ENCODE results near the gene ADORA2A.

Gene ADORA2A

DNA sequence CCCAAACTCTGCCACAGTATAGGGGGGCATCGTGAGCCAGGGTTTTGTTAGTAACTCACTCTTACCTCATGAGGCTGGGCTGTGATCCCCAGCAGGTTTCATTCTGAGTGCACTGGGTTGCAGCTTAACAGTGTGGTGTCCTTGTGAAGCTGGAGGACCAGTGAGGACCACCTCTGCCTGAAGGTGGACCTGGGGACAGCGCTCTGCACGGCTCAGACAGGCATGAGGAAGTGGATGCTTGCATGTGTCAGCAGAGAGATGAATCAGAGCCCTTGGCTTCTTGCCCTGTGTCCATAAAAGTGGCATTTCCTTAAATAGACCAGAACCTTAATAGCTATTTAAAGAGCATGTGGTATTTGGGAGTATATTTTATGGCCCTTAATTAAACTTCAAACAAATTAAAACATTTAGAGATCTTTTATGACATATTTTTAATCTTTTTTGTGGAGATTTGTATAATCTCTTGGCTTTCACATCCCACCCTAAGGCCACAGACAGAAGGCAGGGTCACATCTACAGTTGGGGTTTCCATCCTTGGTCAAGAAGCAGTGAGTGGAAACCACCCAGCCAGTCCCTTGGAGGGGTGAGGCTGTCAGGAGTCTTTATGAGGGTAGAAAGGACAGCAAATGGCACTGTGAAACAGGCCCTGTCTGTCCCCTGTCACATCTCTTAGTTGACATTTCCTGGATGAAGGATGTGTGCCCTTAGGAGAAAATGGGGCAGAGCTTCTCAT is 24.8 kb upstream of the ADORA2A start:
- H3K4me1 ChIP-seq (ENCODE audit: control insufficient read depth, insufficient read depth, low read length), result no peaks in the 10 kb centered on the region
- no peaks in the 10 kb centered on the region for H3K36me3 ChIP-seq (ENCODE audit: control insufficient read depth, insufficient read depth, low read length)
- no peaks in the 10 kb centered on the region for H3K27me3 ChIP-seq (ENCODE audit: control insufficient read depth, insufficient read depth, low read length, poor library complexity, severe bottlenecking)
- 94 to 96% methylated on average over 3 of the region's 3 CpGs for WGBS, 2 experiments
- no peak overlapping the region for H3K4me3 ChIP-seq (ENCODE audit: insufficient read depth, low read depth, low read length)
- H3K9me3 ChIP-seq (ENCODE audit: control insufficient read depth, low read length), result no peaks in the 10 kb centered on the region
- no peak overlapping the region for H3K27ac ChIP-seq (ENCODE audit: insufficient read depth, low read depth, low read length, poor library complexity, severe bottlenecking)

DNA sequence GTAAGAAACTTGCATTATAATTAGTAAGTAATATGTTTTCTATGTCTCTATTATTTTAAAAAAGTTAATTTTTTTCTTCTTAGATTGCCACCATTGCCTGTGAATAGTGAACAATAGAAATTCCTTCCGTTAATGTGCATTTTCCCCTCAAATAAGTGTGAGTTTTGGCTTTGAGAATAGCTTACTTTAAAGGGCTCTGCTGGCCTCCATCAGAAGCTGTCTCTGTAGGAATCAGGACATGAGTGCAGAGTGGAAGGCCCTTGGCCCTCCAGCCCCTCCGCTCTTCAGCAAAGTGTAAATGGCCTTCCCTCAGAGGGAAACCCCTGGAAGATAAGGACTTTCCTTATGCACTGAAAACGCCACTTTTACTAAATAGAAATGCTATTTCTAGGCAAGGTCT is 24.1 kb upstream of the ADORA2A start:
- H3K27ac ChIP-seq (ENCODE audit: insufficient read depth, low read depth, low read length, poor library complexity, severe bottlenecking), result no peak overlapping the region
- WGBS, 2 experiments, result 91 to 93% methylated on average over 3 of the region's 3 CpGs
- H3K4me1 ChIP-seq (ENCODE audit: control insufficient read depth, insufficient read depth, low read length), result no peaks in the 10 kb centered on the region
- H3K4me3 ChIP-seq (ENCODE audit: insufficient read depth, low read depth, low read length), result no peak overlapping the region
- no peaks in the 10 kb centered on the region for H3K9me3 ChIP-seq (ENCODE audit: control insufficient read depth, low read length)
- no peaks in the 10 kb centered on the region for H3K27me3 ChIP-seq (ENCODE audit: control insufficient read depth, insufficient read depth, low read length, poor library complexity, severe bottlenecking)
- H3K36me3 ChIP-seq (ENCODE audit: control insufficient read depth, insufficient read depth, low read length), result no peaks in the 10 kb centered on the region

DNA sequence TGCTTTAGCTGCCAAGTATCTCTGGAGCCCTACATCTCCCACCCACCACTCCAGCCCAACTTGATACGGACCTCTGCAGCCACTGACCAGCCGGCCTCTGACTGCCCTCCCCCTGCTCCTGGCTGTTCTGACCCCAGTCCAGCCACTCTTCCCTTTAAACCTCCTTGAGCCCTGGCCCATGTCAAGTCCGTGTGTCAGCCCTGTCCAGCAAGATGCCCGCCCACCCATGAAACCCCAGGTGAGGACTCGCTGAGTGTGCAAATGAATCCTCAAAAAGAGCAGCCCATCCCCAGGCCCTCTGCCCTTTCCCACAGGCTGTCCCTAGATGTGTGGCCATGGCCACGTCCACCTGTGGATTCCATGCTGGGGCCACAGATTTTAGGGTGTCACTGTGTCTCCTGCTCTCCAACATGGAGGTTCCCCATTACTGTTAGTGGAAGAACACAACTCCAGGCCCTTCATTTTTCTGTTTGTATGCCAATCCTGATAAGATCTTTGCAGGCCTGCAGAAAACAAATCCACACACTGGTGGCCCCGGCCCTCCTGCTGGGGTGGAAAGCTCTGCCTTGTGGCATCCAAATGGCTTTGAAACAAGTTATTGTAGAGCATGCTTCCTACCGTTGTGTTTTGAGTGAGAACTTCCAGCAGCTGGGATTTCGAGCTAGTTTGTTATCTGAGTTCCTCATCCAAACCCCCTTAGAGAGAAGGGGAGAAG is 22.7 kb upstream of the ADORA2A start:
- no peaks in the 10 kb centered on the region for H3K4me1 ChIP-seq (ENCODE audit: control insufficient read depth, insufficient read depth, low read length)
- no peak overlapping the region for H3K27ac ChIP-seq (ENCODE audit: insufficient read depth, low read depth, low read length, poor library complexity, severe bottlenecking)
- no peaks in the 10 kb centered on the region for H3K27me3 ChIP-seq (ENCODE audit: control insufficient read depth, insufficient read depth, low read length, poor library complexity, severe bottlenecking)
- 94% methylated on average over 9 of the region's 9 CpGs for WGBS, 2 experiments
- no peak overlapping the region for H3K4me3 ChIP-seq (ENCODE audit: insufficient read depth, low read depth, low read length)
- no peaks in the 10 kb centered on the region for H3K36me3 ChIP-seq (ENCODE audit: control insufficient read depth, insufficient read depth, low read length)
- no peaks in the 10 kb centered on the region for H3K9me3 ChIP-seq (ENCODE audit: control insufficient read depth, low read length)

DNA sequence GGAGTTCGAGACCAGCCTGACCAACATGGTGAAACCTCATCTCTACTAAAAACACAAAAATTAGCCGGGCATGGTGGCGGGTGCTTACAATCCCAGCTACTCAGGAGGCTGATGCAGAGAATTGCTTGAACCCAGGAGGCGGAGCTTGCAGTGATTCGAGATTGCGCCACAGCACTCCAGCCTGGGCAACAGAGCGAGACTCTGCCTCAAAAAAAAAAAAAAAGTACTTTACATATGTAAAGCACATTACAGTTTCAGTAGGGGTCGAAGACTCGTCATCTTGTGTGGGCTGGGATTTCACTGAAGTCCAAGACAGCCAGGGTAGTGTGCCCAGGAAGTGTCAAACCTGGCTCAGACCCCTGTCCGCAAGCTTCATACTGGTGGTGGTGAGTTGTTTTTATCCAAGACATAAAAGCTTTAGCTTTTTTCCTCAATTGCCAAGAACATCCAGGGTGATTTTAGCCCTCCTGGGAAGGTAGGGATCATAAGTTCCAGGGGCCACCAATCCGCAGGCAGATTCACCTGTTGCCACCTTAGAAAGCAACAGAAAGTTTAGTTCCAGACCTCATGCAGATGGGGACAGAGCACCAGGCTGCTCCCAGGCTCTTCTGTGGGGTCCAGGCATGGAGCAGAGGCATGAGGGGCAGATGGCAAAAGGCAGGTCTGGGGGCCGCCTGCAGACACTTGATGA is 21.6 kb upstream of the ADORA2A start:
- 91 to 97% methylated on average over 12 of the region's 12 CpGs for WGBS, 2 experiments

DNA sequence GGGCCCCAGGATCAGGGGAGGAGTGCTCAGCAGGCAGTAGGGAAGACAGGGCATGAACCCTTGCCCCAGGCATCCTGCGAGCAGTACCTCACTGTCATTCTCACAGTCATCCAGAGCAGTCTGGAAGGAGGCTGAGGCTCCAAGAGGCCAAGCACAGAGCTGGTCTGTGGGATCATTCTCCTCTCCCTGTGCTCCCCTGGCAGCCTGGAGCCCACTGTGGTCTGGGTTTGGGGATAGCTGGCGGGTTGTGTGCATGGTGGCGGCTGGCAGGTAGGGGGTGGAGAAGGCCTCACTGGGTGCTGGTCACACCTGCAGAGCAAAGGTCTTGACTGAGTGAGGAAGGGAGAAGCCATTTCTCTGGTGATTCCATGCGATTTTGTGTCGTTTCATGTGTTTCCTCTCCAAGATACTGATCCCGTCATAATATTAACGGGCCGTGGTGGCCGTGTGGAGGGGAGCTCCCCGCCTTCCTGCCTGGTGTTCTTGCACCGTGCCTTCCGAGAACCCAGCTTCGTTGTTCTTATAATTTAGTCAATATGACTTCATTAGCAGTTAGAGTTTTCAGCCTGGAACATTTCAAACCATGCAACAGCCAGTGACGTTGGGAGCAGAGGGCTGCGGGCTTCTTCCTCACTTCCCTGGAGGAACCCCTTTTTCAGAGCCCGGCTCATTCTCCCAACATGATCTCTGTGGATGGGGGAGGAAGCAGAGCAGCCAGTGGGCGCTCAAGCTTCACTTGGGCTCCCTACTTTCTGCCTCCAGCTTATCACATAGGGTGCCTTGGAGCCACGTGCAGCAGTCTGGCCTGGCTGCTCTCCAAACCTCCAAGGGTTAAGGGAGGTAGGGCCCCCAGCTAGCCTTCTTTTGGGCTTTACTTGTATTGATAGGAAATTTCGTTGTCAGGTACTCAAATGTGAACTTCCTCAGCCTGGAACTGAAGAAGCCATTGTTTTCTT is 20.8 kb upstream of the ADORA2A start:
- Histone ChIP-seq H3K27ac (ENCODE audit: insufficient read depth, low read depth, low read length, poor library complexity, severe bottlenecking) (no peak overlapping the region), H3K9me3 (ENCODE audit: control insufficient read depth, low read length) (no peaks in the 10 kb centered on the region), H3K4me3 (ENCODE audit: insufficient read depth, low read depth, low read length) (no peak overlapping the region), H3K36me3 (ENCODE audit: control insufficient read depth, insufficient read depth, low read length) (no peaks in the 10 kb centered on the region), H3K4me1 (ENCODE audit: control insufficient read depth, insufficient read depth, low read length) (no peaks in the 10 kb centered on the region), H3K27me3 (ENCODE audit: control insufficient read depth, insufficient read depth, low read length, poor library complexity, severe bottlenecking) (no peaks in the 10 kb centered on the region)
- 91 to 92% methylated on average over 19 of the region's 19 CpGs for WGBS, 2 experiments

More for the DNA sequence above, 21.6 kb upstream of the ADORA2A start:
- Histone ChIP-seq H3K27me3 (ENCODE audit: control insufficient read depth, insufficient read depth, low read length, poor library complexity, severe bottlenecking) (no peaks in the 10 kb centered on the region), H3K27ac (ENCODE audit: insufficient read depth, low read depth, low read length, poor library complexity, severe bottlenecking) (no peak overlapping the region), H3K4me3 (ENCODE audit: insufficient read depth, low read depth, low read length) (no peak overlapping the region), H3K36me3 (ENCODE audit: control insufficient read depth, insufficient read depth, low read length) (no peaks in the 10 kb centered on the region), H3K9me3 (ENCODE audit: control insufficient read depth, low read length) (no peaks in the 10 kb centered on the region), H3K4me1 (ENCODE audit: control insufficient read depth, insufficient read depth, low read length) (no peaks in the 10 kb centered on the region)

DNA sequence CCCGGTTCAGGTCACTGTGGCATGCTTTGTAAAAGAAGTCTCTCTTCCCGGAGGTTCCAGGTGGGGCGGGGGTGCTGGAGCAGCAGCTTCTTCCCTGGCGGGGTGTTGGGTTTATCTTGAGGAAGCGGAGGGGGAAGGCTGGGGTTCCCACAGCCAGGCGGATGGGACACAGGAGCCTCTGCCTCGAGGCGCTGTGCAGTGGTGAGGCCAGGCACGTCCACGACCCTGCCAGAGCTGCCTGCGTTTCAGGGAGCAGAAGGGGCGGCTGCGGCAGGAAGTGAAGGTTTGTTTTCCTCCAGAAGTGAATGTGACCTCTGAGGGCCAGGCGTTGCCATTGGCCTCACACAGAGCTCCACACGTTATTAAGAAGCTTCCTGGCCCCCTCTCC is 20.1 kb upstream of the ADORA2A start:
- H3K27ac ChIP-seq (ENCODE audit: insufficient read depth, low read depth, low read length, poor library complexity, severe bottlenecking), result no peak overlapping the region
- H3K36me3 ChIP-seq (ENCODE audit: control insufficient read depth, insufficient read depth, low read length), result no peaks in the 10 kb centered on the region
- no peak overlapping the region for H3K4me3 ChIP-seq (ENCODE audit: insufficient read depth, low read depth, low read length)
- no peaks in the 10 kb centered on the region for H3K9me3 ChIP-seq (ENCODE audit: control insufficient read depth, low read length)
- no peaks in the 10 kb centered on the region for H3K27me3 ChIP-seq (ENCODE audit: control insufficient read depth, insufficient read depth, low read length, poor library complexity, severe bottlenecking)
- no peaks in the 10 kb centered on the region for H3K4me1 ChIP-seq (ENCODE audit: control insufficient read depth, insufficient read depth, low read length)
- WGBS, 2 experiments, result 84 to 86% methylated on average over 15 of the region's 15 CpGs

DNA sequence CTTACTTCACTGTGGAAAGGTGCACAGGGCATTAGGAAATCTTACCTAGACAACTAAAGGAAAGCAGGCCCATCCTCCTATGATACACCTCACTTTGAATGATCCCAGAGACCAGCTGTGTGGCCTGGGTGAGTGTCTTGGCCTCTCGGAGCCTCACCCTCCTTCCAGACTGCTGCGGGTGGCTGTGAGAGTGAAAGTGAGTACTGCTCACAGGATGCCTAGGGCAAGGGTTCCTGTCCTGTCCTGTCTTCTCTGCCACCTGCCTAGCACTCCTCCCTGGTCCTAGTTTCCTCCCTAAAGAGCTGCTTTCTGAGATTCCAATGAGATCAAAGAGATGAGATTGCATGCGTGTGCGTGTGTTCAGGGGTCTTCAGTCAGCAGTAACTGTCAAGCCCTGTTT is 19.5 kb upstream of the ADORA2A start:
- Histone ChIP-seq H3K27ac (ENCODE audit: insufficient read depth, low read depth, low read length, poor library complexity, severe bottlenecking) (no peak overlapping the region), H3K36me3 (ENCODE audit: control insufficient read depth, insufficient read depth, low read length) (no peaks in the 10 kb centered on the region)
- 94 to 97% methylated on average over 4 of the region's 4 CpGs for WGBS, 2 experiments

DNA sequence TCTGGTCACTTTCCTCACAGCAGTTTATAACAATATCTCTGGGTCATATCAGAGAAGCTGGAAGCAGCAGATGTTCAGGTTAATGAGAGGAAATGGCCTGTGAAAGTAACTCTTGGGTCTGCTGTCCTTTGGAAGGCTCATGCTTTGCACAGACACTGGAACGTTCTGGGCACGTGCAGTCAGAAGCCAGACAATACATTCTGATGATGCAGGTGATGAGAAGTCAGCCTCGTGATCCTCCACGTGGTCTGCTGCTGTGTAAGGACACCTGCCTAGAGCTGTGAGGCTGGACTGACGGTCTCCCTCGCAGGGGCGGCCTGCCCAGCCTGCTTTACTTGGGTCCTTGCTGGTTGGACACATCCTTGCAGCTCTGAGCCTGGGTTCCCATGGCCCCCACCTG is 18.8 kb upstream of the ADORA2A start:
- 95 to 96% methylated on average over 7 of the region's 7 CpGs for WGBS, 2 experiments
- H3K27me3 ChIP-seq (ENCODE audit: control insufficient read depth, insufficient read depth, low read length, poor library complexity, severe bottlenecking), result no peaks in the 10 kb centered on the region
- no peaks in the 10 kb centered on the region for H3K9me3 ChIP-seq (ENCODE audit: control insufficient read depth, low read length)
- no peak overlapping the region for H3K4me3 ChIP-seq (ENCODE audit: insufficient read depth, low read depth, low read length)
- H3K36me3 ChIP-seq (ENCODE audit: control insufficient read depth, insufficient read depth, low read length), result no peaks in the 10 kb centered on the region
- no peak overlapping the region for H3K27ac ChIP-seq (ENCODE audit: insufficient read depth, low read depth, low read length, poor library complexity, severe bottlenecking)
- H3K4me1 ChIP-seq (ENCODE audit: control insufficient read depth, insufficient read depth, low read length), result no peaks in the 10 kb centered on the region

More for the DNA sequence above, 19.5 kb upstream of the ADORA2A start:
- Histone ChIP-seq H3K4me3 (ENCODE audit: insufficient read depth, low read depth, low read length) (no peak overlapping the region), H3K27me3 (ENCODE audit: control insufficient read depth, insufficient read depth, low read length, poor library complexity, severe bottlenecking) (no peaks in the 10 kb centered on the region), H3K9me3 (ENCODE audit: control insufficient read depth, low read length) (no peaks in the 10 kb centered on the region), H3K4me1 (ENCODE audit: control insufficient read depth, insufficient read depth, low read length) (no peaks in the 10 kb centered on the region)

DNA sequence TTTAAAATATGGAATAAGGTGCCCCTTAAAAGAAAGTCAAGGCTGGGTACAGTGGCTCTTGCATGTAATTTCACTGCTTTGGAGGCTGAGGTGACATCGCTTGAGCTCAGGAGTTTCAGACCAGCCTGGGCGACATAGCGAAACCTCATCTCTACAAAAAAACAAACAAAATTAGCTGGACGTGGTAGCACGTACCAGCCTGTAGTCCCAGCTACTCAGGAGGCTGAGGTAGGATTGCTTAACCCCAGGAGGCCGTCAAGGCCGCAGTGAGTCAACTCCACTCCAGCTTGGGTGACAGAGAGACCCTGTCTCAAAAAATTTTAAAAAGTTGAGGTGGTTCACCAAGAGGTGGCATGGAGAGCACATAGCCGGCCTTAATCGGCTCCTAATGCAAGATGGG is 17.7 kb upstream of the ADORA2A start:
- H3K4me3 ChIP-seq (ENCODE audit: insufficient read depth, low read depth, low read length), result no peak overlapping the region
- no peaks in the 10 kb centered on the region for H3K36me3 ChIP-seq (ENCODE audit: control insufficient read depth, insufficient read depth, low read length)
- H3K9me3 ChIP-seq (ENCODE audit: control insufficient read depth, low read length), result no peaks in the 10 kb centered on the region
- no peaks in the 10 kb centered on the region for H3K27me3 ChIP-seq (ENCODE audit: control insufficient read depth, insufficient read depth, low read length, poor library complexity, severe bottlenecking)
- H3K4me1 ChIP-seq (ENCODE audit: control insufficient read depth, insufficient read depth, low read length), result no peaks in the 10 kb centered on the region
- 88 to 94% methylated on average over 9 of the region's 9 CpGs for WGBS, 2 experiments
- H3K27ac ChIP-seq (ENCODE audit: insufficient read depth, low read depth, low read length, poor library complexity, severe bottlenecking), result no peak overlapping the region

Measured in ectodermal cell (in vitro differentiated cells).